ENCODE data around the gene TF. TPM values are rescaled to one million over a fixed set of nuclear protein-coding genes. Genes with fewer than 3 reads are reported as not detected.
A peak's percentile ranks its signal among the peaks of the same experiment; 100 is the strongest.

Gene TF
- total RNA-seq, 4 donors from 2014 or later: 1.9 to 8.8 (median 3.9) TPM

DNA sequence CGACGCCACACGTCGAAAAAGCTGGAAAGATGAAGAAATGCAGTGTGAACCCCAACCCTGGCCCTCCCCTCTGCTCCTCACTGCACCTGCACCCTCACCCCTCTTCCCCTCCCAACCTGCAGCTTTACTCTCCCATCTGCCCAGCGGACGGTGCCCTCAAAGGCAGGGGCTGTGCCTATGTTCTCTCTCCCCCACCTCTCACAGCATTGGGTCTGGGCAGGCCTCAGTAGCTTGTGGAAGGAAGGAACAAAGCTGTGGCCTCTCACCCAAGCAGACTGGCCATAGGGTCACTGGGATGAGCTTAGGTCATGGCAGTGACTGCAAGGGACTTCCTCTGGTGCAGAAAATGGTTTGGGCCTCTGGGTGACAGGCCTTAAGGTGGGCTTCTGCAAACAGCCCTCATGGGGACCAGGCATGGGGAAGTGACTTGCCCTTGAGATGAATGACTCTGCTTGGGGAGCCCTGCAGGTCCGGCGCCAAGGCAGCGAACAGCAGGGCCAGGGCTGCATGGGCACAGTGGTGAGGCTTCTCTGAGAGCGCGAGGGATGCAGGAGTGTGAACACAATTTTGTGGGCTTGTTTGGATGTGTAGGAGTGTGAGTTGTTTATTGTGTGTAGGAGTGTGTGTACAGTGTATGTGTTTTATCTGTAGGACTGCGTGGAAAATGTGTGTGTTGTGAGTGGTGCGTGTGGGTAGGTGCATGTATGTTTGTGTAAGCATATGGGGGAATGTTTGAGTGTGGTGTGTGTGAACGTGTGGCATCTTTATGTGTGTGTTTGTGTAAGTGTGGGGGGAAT lies 88.6 kb downstream of the TF start:
- DNase-seq (ENCODE audit: low spot score in 2 of 2): peak in 1 of 2 donors; percentile 61
- H3K4me3 ChIP-seq (ENCODE audit: low read depth, poor library complexity, severe bottlenecking): no peak overlapping the region
- TF ChIP-seq POLR2A (IDR thresholded peaks at IDR 0.05) (no peak), CTCF (IDR thresholded peaks at IDR 0.05) (no peak)
- intact Hi-C loops (cut with DNase I; ENCODE audit: low total_unique reads): no loop called here
- WGBS, 2 donors: 94 to 95% methylated on average over 14 of the region's 14 CpGs

DNA sequence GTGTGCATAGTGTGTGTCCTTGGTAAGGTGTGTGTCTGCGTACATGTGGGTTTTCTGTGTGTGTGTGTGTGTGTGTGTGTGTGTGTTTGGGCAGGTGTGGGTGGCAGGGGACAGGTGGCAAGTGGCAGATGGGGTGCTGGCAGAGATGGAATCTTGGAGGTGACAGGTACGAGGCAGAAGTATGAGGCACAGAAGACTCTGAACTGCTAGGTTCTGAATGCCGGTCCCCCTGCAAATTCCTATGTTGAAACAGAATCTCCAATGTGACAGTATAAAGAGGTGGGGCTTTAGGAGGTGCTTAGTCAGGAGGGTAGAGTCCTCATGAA lies 89.2 kb downstream of the TF start:
- WGBS, 2 donors: 91 to 96% methylated on average over 3 of the region's 3 CpGs
- DNase-seq (ENCODE audit: low spot score in 2 of 2): no peak
- intact Hi-C loops (cut with DNase I; ENCODE audit: low total_unique reads): no loop called here
- H3K4me3 ChIP-seq (ENCODE audit: low read depth, poor library complexity, severe bottlenecking): no peak overlapping the region
- TF ChIP-seq CTCF (IDR thresholded peaks at IDR 0.05): no peak
- TF ChIP-seq POLR2A (IDR thresholded peaks at IDR 0.05): no peak

- intact Hi-C loops (cut with DNase I; ENCODE audit: low total_unique reads): no loop called here
- no peak overlapping the region for H3K4me3 ChIP-seq (ENCODE audit: low read depth, poor library complexity, severe bottlenecking)
Measured at GRCh38 chr3:133835961-133836360, 89.8 kb downstream of the TF start.

DNA sequence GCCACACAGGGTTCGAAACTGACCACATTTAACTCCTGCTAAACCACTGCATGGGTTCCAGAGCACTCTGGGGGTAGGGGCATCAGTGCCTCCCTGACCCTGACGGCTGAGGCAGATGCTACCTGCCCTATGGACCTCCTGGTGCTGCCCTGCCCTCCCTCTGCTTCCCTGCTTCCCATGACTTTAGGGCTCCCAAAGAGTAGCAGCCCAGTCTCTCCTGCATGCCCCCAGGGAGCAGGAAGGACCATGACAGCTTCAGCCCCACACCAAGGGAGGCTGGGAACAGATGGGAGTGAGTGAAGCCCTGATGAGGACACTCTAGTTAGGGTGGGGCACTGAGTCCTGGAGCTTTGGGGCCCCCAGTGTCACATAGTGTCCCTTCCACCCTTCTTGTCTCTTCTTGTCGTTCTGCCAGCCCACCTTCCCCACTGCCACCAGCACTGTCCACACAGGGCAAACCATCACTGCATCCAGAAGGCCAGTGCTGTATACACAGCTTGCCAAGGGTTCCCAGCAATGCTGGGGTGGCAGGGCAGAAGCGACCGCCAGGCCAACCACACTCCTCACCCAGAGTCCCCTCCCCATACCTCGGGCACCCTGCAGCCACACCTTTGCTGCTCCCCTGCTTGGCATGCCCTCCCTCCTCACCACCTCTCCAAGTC lies 90.4 kb downstream of the TF start:
- TF ChIP-seq POLR2A (IDR thresholded peaks at IDR 0.05): no peak
- no peak for TF ChIP-seq CTCF (IDR thresholded peaks at IDR 0.05)
- 77 to 82% methylated on average over 6 of the region's 6 CpGs for WGBS, 2 donors
- DNase-seq (ENCODE audit: low spot score in 2 of 2): peak in 1 of 2 donors; percentile 56
- intact Hi-C loops (cut with DNase I; ENCODE audit: low total_unique reads): no loop called here
- no peak overlapping the region for H3K4me3 ChIP-seq (ENCODE audit: low read depth, poor library complexity, severe bottlenecking)

More at GRCh38 chr3:133835961-133836360, 89.8 kb downstream of the TF start:
- WGBS, 2 donors: 88 to 97% methylated on average over 3 to 4 of the region's 4 CpGs
- no peak for TF ChIP-seq CTCF (IDR thresholded peaks at IDR 0.05)
- no peak for TF ChIP-seq POLR2A (IDR thresholded peaks at IDR 0.05)
- DNase-seq (ENCODE audit: low spot score in 2 of 2): peak in 1 of 2 donors; percentile 59

GRCh38 chr3:133837487-133838295 lies 91.5 kb downstream of the TF start:
- TF ChIP-seq CTCF (IDR thresholded peaks at IDR 0.05) (no peak), POLR2A (IDR thresholded peaks at IDR 0.05) (no peak)
- WGBS, 2 donors: 90 to 93% methylated on average over 22 of the region's 22 CpGs
- peak in 1 of 2 donors; percentile 78 for DNase-seq (ENCODE audit: low spot score in 2 of 2)
- intact Hi-C loops (cut with DNase I; ENCODE audit: low total_unique reads): no loop called here
- no peak overlapping the region for H3K4me3 ChIP-seq (ENCODE audit: low read depth, poor library complexity, severe bottlenecking)
